ENCODE measurements around the gene TRDMT1.
"Not testable (repeated sequence)": the region's sequence is repeated elsewhere in the genome, so short reads cannot be mapped to it uniquely, and the experiment has no call there.

The TRDMT1 gene

GRCh38 chr10:17128261-17128660 lies 73.2 kb downstream of the TRDMT1 start:
- Mint-ChIP-seq H3K27me3 (ENCODE audit: low read depth) (peaks cover 18% of the 10 kb centered on the region), H3K27ac (no peak overlapping the region), H3K4me1 (ENCODE audit: low read depth) (peaks cover 6% of the 10 kb centered on the region), H3K4me3 (no peak overlapping the region), H3K36me3 (ENCODE audit: low read depth) (no peaks in the 10 kb centered on the region), H3K9me3 (no peaks in the 10 kb centered on the region)

- Mint-ChIP-seq H3K27ac (no peak overlapping the region), H3K36me3 (ENCODE audit: low read depth) (no peaks in the 10 kb centered on the region), H3K27me3 (ENCODE audit: low read depth) (peaks cover 10% of the 10 kb centered on the region), H3K4me1 (ENCODE audit: low read depth) (peaks cover 6% of the 10 kb centered on the region), H3K4me3 (no peak overlapping the region), H3K9me3 (no peaks in the 10 kb centered on the region)
Observed at GRCh38 chr10:17126327-17126726, 75.1 kb downstream of the TRDMT1 start.

- no peaks in the 10 kb centered on the region for H3K9me3 Mint-ChIP-seq
- H3K27ac Mint-ChIP-seq, result no peak overlapping the region
- no peak overlapping the region for H3K4me3 Mint-ChIP-seq
- H3K27me3 Mint-ChIP-seq (ENCODE audit: low read depth), result peaks cover 8% of the 10 kb centered on the region
- H3K36me3 Mint-ChIP-seq (ENCODE audit: low read depth), result no peaks in the 10 kb centered on the region
- H3K4me1 Mint-ChIP-seq (ENCODE audit: low read depth), result peaks cover 6% of the 10 kb centered on the region
Observed at GRCh38 chr10:17125206-17125893, 76.1 kb downstream of the TRDMT1 start.

- H3K4me3 Mint-ChIP-seq, result no peak overlapping the region
- no peaks in the 10 kb centered on the region for H3K36me3 Mint-ChIP-seq (ENCODE audit: low read depth)
- H3K9me3 Mint-ChIP-seq, result no peaks in the 10 kb centered on the region
- peaks cover 11% of the 10 kb centered on the region for H3K27me3 Mint-ChIP-seq (ENCODE audit: low read depth)
- H3K27ac Mint-ChIP-seq, result no peak overlapping the region
- H3K4me1 Mint-ChIP-seq (ENCODE audit: low read depth), result peaks cover 6% of the 10 kb centered on the region
Observed at GRCh38 chr10:17123961-17124360, 77.5 kb downstream of the TRDMT1 start.

- Mint-ChIP-seq H3K27me3 (ENCODE audit: low read depth) (peaks cover 11% of the 10 kb centered on the region), H3K36me3 (ENCODE audit: low read depth) (no peaks in the 10 kb centered on the region), H3K9me3 (no peaks in the 10 kb centered on the region), H3K27ac (no peak overlapping the region), H3K4me1 (ENCODE audit: low read depth) (peaks cover 6% of the 10 kb centered on the region), H3K4me3 (no peak overlapping the region)
Observed at GRCh38 chr10:17122726-17123661, 78.5 kb downstream of the TRDMT1 start.

GRCh38 chr10:17122052-17122451 lies 79.4 kb downstream of the TRDMT1 start:
- Mint-ChIP-seq H3K9me3 (no peaks in the 10 kb centered on the region), H3K27ac (no peak overlapping the region), H3K4me3 (no peak overlapping the region), H3K4me1 (ENCODE audit: low read depth) (peaks cover 4% of the 10 kb centered on the region), H3K27me3 (ENCODE audit: low read depth) (peaks cover 11% of the 10 kb centered on the region), H3K36me3 (ENCODE audit: low read depth) (no peaks in the 10 kb centered on the region)

- Mint-ChIP-seq H3K4me3 (no peak overlapping the region), H3K4me1 (ENCODE audit: low read depth) (no peaks in the 10 kb centered on the region), H3K27ac (no peak overlapping the region), H3K36me3 (ENCODE audit: low read depth) (no peaks in the 10 kb centered on the region), H3K9me3 (no peaks in the 10 kb centered on the region), H3K27me3 (ENCODE audit: low read depth) (peaks cover 7% of the 10 kb centered on the region)
Observed at GRCh38 chr10:17120694-17121093, 80.8 kb downstream of the TRDMT1 start.

GRCh38 chr10:17119845-17120244 lies 81.6 kb downstream of the TRDMT1 start:
- H3K4me3 Mint-ChIP-seq, result no peak overlapping the region
- H3K27ac Mint-ChIP-seq, result no peak overlapping the region
- peaks cover 7% of the 10 kb centered on the region for H3K27me3 Mint-ChIP-seq (ENCODE audit: low read depth)
- peaks cover 3% of the 10 kb centered on the region for H3K4me1 Mint-ChIP-seq (ENCODE audit: low read depth)
- H3K9me3 Mint-ChIP-seq, result no peaks in the 10 kb centered on the region
- no peaks in the 10 kb centered on the region for H3K36me3 Mint-ChIP-seq (ENCODE audit: low read depth)

- Mint-ChIP-seq H3K36me3 (ENCODE audit: low read depth) (no peaks in the 10 kb centered on the region), H3K9me3 (no peaks in the 10 kb centered on the region), H3K27ac (no peak overlapping the region), H3K4me1 (ENCODE audit: low read depth) (peaks cover 3% of the 10 kb centered on the region), H3K4me3 (no peak overlapping the region), H3K27me3 (ENCODE audit: low read depth) (peaks cover 7% of the 10 kb centered on the region)
Observed at GRCh38 chr10:17116193-17116592, 85.3 kb downstream of the TRDMT1 start.

GRCh38 chr10:17115683-17116082 lies 85.8 kb downstream of the TRDMT1 start:
- Mint-ChIP-seq H3K4me3 (no peak overlapping the region), H3K4me1 (ENCODE audit: low read depth) (peaks cover 3% of the 10 kb centered on the region), H3K27ac (no peak overlapping the region), H3K9me3 (no peaks in the 10 kb centered on the region), H3K36me3 (ENCODE audit: low read depth) (no peaks in the 10 kb centered on the region), H3K27me3 (ENCODE audit: low read depth) (peaks cover 7% of the 10 kb centered on the region)

GRCh38 chr10:17114878-17115444 lies 86.5 kb downstream of the TRDMT1 start:
- H3K4me3 Mint-ChIP-seq; H3K27me3 Mint-ChIP-seq (ENCODE audit: low read depth); H3K36me3 Mint-ChIP-seq (ENCODE audit: low read depth); H3K9me3 Mint-ChIP-seq; H3K27ac Mint-ChIP-seq; H3K4me1 Mint-ChIP-seq (ENCODE audit: low read depth): not testable (repeated sequence)

GRCh38 chr10:17113889-17114540 lies 87.5 kb downstream of the TRDMT1 start:
- Mint-ChIP-seq H3K4me1 (ENCODE audit: low read depth) (peaks cover 3% of the 10 kb centered on the region), H3K9me3 (no peaks in the 10 kb centered on the region)

GRCh38 chr10:17113346-17113745 lies 88.1 kb downstream of the TRDMT1 start:
- Mint-ChIP-seq H3K36me3 (ENCODE audit: low read depth) (peaks cover 2% of the 10 kb centered on the region), H3K27me3 (ENCODE audit: low read depth) (no peaks in the 10 kb centered on the region), H3K4me3 (no peak overlapping the region), H3K27ac (no peak overlapping the region), H3K9me3 (no peaks in the 10 kb centered on the region), H3K4me1 (ENCODE audit: low read depth) (peaks cover 3% of the 10 kb centered on the region)

More at GRCh38 chr10:17113889-17114540, 87.5 kb downstream of the TRDMT1 start:
- H3K27me3 Mint-ChIP-seq (ENCODE audit: low read depth), result no peaks in the 10 kb centered on the region
- no peak overlapping the region for H3K4me3 Mint-ChIP-seq
- H3K36me3 Mint-ChIP-seq (ENCODE audit: low read depth), result peaks cover 2% of the 10 kb centered on the region
- no peak overlapping the region for H3K27ac Mint-ChIP-seq

- H3K27ac Mint-ChIP-seq, result no peak overlapping the region
- no peak overlapping the region for H3K4me3 Mint-ChIP-seq
- H3K9me3 Mint-ChIP-seq, result no peaks in the 10 kb centered on the region
- H3K27me3 Mint-ChIP-seq (ENCODE audit: low read depth), result no peaks in the 10 kb centered on the region
- H3K4me1 Mint-ChIP-seq (ENCODE audit: low read depth), result peaks cover 3% of the 10 kb centered on the region
- peaks cover 2% of the 10 kb centered on the region for H3K36me3 Mint-ChIP-seq (ENCODE audit: low read depth)
Observed at GRCh38 chr10:17112566-17112965, 88.9 kb downstream of the TRDMT1 start.

All from T-helper 1 cell treated with Interleukin-12 subunit alpha and Interleukin-12 subunit beta and Interleukin-4 antibody, amounts not matched to agents 30 μg/mL and 1 μg/mL, for 36 hours (primary cell).